ENCODE results near the gene STOML1.

Gene STOML1, protein sequence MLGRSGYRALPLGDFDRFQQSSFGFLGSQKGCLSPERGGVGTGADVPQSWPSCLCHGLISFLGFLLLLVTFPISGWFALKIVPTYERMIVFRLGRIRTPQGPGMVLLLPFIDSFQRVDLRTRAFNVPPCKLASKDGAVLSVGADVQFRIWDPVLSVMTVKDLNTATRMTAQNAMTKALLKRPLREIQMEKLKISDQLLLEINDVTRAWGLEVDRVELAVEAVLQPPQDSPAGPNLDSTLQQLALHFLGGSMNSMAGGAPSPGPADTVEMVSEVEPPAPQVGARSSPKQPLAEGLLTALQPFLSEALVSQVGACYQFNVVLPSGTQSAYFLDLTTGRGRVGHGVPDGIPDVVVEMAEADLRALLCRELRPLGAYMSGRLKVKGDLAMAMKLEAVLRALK

GRCh38 chr15:73991726-73992593 is at the start of gene STOML1:
Gene STOML1 (minus strand): TSS chr15:73992295. CDS start chr15:73992223, 72 bp downstream.
- peak; percentile 92 to 97 for DNase-seq (ENCODE audit: low read depth in 2 of 2)

- DNase-seq (ENCODE audit: low read depth in 2 of 2) = no peak
Measured at GRCh38 chr15:74041311-74041756, 49.2 kb upstream of the STOML1 start.

DNA sequence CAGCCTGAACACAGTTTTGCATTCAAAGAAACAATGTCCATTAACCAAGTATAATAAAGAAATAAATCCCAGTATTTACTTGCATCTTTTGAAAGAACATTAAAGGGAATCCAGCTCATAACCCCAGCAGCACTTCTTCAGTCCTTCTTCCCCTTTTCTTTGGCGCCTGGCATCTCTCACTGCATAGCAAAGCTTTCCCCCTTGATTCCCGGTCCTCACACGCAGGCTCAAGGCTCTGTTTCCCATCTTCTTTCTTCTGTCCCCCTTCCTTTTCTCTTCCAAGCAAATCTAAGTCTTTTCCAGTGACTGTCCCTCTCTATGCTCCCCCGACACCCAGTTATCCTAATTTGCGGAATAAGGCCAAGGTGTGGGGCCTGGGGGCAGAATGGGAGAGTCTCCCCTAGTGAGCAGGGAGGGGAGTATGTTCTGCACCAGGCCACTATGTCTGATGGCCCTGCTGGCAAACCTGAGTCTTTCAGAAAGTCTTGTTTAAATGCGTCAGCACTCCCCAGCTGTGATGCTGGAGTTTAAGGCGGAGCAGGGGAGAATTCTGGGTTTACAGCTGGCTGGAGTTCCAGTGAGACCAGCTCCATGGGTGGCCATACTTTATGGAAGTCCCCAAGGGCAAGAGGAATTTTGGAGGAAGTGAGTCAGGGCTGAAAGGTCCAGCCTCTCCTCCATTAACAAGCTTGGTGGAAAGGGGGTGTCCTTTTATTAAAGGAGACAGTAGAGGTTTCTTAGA is 48.2 kb upstream of the STOML1 start:
- no peak for DNase-seq (ENCODE audit: low read depth in 2 of 2)

DNA sequence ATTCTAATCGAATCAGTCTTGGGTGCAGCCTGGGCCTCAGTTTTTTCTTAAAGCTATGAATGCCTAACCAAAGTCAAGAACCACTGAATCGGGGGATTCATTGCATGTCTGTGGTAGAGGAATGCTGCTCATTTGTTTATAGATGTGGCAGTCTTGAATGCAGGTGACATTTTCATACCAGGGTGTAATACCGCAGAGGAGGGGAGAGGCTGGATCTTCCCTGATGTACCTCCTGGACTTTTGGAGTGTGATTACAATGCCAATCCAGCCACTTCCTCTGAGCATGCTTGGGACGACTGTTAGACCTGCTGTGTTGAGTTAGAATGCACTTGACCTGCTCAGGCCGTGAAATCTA is 47.5 kb upstream of the STOML1 start:
- DNase-seq (ENCODE audit: low read depth in 2 of 2) = no peak

DNA sequence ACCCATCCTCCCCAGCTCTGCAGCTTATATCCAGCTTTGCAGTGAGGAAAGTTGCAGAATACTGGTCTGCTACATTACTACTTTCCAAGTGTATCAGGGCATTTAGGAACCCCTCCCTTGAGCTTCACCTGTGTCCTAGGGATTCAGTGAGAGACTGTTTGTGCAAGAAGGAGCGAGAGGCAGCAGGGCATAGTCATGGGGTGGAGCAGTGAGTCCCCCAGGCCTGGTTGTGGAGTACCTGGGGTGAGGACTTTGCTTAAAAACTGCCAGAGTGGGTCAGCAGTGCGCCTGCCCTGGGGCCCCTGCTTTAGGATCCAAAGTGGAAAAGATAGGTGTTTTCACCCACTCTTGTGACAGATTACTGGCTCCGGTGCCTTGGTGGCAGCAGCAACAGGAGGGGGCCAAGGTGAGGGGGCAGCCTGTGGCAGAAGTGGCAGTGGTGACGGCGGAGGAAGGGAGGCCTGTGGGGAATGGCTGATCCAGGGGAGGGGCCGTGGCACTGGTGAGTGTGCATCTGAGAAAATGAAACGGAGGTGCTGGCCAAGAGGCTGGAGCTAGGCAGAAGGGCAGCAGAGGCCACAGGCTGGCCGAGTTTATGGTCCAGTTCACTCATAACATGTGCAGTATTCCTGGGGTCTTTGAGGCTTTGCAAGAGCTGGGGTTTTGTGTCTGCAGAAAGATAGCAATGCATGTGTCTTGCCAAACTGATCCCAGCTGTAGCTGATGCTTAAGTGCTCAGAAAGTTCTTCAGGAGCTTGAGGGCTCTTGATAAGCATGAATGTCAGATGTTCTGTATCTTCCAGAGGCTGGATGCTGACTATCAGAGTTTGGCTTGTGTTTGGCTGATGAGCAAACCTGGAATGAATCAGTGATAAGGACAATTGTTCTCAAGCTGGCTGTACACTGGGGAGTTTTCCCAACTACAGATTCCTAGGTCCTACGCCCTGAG is 46.9 kb upstream of the STOML1 start:
- no peak for DNase-seq (ENCODE audit: low read depth in 2 of 2)

DNA sequence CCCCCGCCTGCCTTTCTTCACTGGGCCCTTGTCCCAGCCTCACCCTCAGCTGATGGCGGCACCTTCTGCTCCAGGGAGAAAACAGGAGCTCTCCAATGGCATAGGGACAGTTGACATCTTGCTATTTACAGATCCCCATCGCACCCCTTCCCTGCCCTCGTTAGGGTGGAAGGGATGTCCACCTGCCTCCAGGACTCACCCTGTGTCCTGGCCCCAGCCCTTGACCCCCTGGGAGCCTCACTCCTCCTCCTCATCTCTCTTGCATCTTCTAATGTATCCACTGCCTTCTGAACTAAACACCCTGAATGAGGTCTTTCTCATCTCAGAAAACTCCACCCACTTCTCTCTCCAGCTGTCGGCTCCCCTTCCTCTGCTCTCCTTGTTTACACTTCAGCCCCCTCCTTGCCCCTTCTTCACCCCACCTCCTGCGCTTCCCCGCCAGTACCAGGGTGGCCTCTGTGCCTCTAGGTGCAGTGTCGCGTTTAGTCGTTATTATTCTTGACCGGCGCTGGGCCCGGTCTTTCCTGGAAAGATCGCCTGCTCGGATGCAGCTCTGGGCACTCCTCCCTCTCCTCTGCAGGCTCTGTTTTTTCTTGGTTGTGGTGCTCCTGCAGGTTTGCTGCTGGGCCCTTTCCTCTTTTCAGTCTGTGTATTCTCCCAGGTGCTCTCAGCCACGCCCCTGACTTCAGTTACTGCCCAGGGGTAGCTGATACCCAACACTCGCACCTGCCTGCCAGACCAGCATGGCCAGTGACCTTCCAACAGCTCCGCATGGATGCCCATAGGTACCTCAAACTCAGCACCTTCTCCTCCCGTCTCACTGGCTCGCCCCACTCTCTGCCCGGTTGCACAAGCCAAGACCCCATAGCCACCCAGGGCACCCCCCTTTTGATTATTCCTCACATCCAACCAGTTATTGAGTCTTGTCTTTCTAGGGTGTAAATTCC is 45.3 kb upstream of the STOML1 start:
- no peak for DNase-seq (ENCODE audit: low read depth in 2 of 2)

- no peak for DNase-seq (ENCODE audit: low read depth in 2 of 2)
Measured at GRCh38 chr15:74036271-74037170, 44.4 kb upstream of the STOML1 start.

DNA sequence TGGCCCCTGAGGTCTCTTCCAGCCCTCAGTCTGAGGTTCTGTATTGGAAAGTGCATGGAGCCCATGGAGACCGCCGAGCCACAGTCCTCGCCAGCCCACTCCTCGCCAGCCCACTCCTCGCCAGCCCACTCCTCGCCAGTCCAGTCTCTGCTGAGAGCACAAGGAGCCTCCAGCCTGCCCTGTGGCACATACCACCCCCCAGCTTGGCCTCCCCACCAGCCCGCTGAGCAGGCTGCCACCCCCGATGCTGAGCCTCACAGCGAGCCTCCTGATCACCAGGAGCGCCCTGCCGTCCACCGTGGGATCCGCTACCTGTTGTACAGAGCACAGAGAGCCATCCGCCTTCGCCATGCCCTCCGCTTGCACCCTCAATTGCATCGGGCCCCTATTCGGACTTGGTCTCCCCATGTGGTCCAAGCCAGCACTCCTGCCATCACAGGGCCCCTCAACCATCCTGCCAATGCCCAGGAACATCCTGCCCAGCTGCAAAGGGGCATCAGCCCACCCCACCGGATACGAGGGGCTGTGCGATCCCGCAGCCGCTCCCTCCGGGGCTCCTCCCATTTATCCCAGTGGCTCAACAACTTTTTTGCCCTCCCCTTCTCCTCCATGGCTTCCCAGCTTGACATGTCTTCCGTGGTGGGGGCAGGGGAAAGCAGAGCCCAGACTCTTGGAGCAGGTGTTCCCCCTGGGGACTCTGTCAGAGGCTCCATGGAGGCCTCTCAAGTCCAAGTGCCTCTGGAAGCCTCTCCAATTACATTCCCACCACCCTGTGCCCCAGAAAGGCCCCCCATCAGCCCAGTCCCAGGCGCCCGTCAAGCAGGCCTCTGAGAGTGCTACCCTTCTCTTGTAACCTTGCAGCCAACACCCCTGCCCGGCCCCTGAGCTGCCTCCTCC is 43.3 kb upstream of the STOML1 start:
- DNase-seq (ENCODE audit: low read depth in 2 of 2) = no peak

DNA sequence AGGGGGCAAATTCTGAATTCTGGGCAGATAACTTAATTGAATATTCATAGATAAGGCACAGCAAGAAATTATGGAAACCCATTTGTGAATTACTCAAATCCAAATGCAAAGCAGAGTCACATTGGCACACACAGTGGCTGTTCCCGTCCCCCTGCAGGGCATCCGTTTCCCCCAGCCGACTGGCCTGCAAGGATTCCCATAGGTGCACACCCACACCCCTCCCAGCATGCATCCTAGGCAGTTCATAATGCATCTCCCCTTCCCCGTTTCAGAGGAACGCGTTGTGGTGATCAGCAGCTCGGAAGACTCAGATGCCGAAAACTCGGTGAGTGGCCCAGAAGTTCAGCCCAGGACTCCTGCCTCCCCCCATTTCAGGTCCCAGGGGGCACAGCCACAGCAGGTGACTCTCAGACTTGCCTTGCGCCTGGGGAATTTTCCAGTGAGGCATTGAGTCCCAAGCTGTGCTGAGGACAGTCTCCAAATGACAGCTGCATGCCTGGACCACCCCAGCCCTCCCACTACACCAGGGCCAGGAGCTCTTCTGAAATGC is 42.2 kb upstream of the STOML1 start:
- DNase-seq (ENCODE audit: low read depth in 2 of 2) = no peak

DNA sequence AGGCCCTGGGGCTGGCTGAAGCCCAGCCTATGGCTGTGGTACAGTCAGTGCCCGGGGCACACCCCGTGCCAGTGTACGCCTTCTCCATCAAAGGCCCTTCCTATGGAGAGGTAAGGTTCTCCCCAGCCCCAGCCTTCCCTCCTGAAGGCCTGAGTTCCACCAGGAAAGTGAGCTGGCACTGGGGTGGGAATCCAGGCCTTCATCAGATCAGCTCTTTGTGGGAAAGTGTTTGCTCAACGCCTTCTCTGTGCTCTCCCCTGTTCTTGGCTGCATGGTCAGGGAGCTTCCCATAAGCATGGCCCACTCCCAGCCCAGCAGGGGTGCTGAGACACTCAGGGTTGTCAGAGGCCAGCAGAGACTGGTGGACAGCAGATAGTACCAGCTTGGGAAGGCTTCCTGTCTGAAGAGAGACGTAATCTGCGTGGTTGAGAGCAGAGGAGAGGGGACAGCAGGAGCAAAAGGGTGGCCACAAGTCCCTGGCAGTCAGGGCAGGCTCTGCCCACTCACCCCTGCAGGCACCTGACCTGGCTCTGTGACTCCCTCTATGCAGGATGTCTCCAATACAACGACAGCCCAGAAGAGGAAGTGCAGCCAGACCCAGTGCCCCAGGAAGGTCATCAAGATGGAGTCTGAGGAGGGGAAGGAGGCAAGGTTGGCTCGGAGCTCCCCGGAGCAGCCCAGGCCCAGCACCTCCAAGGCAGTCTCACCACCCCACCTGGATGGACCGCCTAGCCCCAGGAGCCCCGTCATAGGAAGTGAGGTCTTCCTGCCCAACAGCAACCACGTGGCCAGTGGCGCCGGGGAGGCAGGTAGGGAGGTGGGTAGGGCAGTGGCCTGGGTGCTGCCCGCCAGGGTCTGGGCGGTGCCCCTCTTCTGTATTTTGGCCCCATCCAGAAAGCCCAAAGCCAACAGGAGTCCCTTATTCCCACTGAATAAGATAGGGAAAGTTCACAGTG is 40.8 kb upstream of the STOML1 start:
- DNase-seq (ENCODE audit: low read depth in 2 of 2) = no peak

GRCh38 chr15:74032046-74032445 is 40.0 kb upstream of the STOML1 start:
- no peak for DNase-seq (ENCODE audit: low read depth in 2 of 2)

DNA sequence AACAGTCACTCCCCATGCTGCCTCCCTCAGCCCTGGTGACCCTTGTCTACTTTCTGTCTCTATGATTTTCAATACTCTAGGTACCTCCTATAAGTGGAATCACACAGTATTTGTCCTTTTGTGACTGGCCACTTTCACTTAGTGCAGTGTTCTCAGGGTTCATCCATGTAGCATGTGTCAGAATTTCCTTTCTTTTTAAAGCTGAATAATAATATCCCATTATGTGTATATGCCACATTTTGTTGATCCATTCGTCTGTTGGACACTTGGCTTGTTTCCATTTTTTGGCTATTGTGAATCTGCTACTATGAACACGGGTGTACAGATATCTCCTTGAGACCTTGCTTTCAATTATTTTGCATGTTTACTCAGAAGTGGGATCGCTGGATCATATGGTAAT is 36.6 kb upstream of the STOML1 start:
- DNase-seq (ENCODE audit: low read depth in 2 of 2) = no peak

- DNase-seq (ENCODE audit: low read depth in 2 of 2) = no peak
Measured at GRCh38 chr15:74027688-74028087, 35.6 kb upstream of the STOML1 start.

GRCh38 chr15:74025436-74025835 is 33.3 kb upstream of the STOML1 start:
- DNase-seq (ENCODE audit: low read depth in 2 of 2) = no peak

DNA sequence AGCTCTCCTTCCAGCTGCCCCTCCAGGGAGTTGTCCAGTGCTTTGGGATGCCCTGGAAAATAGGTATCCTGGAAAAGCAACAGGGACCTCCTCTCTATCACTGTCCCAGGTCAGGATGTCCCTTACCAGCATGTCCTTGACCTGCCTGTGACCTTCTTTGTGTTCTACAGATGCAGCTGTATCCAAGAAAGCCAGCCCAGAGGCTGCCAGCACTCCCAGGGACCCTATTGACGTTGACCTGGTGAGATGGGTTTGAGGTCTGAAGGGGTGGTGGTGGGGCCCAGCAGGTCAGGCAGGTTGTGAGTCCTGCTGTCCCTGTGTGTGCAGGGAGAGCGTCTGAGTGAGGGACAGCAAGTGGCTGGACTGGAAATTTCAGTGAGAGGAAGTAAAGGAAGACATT is 32.6 kb upstream of the STOML1 start:
- no peak for DNase-seq (ENCODE audit: low read depth in 2 of 2)

GRCh38 chr15:74022706-74023470 is 30.8 kb upstream of the STOML1 start:
- DNase-seq (ENCODE audit: low read depth in 2 of 2) = no peak
